Small intestine (tissue), 7 donors: ENCODE results near the gene C5AR2. TPM values are rescaled to one million over a fixed set of nuclear protein-coding genes. Genes with fewer than 3 reads are reported as not detected.
"Not testable (repeated sequence)": the region's sequence is repeated elsewhere in the genome, so short reads cannot be mapped to it uniquely, and the experiment has no call there.

Experiments
- DNase-seq, 2 donors: peaks; one replicate each; pipeline versions ENCODE4 v3.0.0 to v3.0.0-alpha.2; 2013
- FAIRE-seq: peaks from 2 replicates; lab custom pipeline; 2012; peaks lifted over from hg19 to GRCh38; lab: Jason Lieb, UNC
- H3K27ac ChIP-seq, 3 donors: one replicate each; pipeline ENCODE4 v1.5.1; 2013; ENCODE audit warnings: low read length in 2 of 3, mild to moderate bottlenecking in 2 of 3, control low read depth in 1 of 3, inconsistent platforms in 1 of 3, low read depth in 1 of 3, moderate library complexity in 1 of 3
- H3K27me3 ChIP-seq, 3 donors: one replicate each; pipeline ENCODE4 v1.6.1; 2013; ENCODE audit warnings: low read length in 3 of 3, inconsistent platforms in 1 of 3; ENCODE audit not compliant: control insufficient read depth in 3 of 3, insufficient read depth in 3 of 3
- H3K36me3 ChIP-seq, 3 donors: one replicate each; pipeline ENCODE4 v1.6.1; 2013; ENCODE audit warnings: low read length in 3 of 3, inconsistent platforms in 1 of 3, low read depth in 1 of 3, mild to moderate bottlenecking in 1 of 3, moderate library complexity in 1 of 3; ENCODE audit not compliant: control insufficient read depth in 3 of 3, insufficient read depth in 2 of 3
- H3K4me1 ChIP-seq, 3 donors: one replicate each; pipeline ENCODE4 v1.6.1; 2013; ENCODE audit warnings: low read length in 2 of 3, inconsistent platforms in 1 of 3, low read depth in 1 of 3, mild to moderate bottlenecking in 1 of 3, moderate library complexity in 1 of 3; ENCODE audit not compliant: control insufficient read depth in 3 of 3, insufficient read depth in 2 of 3
- H3K4me3 ChIP-seq, 3 donors: one replicate each; pipeline ENCODE4 v1.5.1; 2013; ENCODE audit warnings: low read length in 3 of 3, control low read depth in 1 of 3, inconsistent platforms in 1 of 3, low read depth in 1 of 3, mild to moderate bottlenecking in 1 of 3, moderate library complexity in 1 of 3
- H3K9me3 ChIP-seq, 2 donors: one replicate each; pipeline ENCODE4 v1.6.1; 2013; ENCODE audit warnings: low read depth in 1 of 2, low read length in 1 of 2; ENCODE audit not compliant: control insufficient read depth in 2 of 2, insufficient read depth in 1 of 2
- WGBS, 3 donors: extraction: QIAGEN DNeasy Blood & Tissue Kit; methylation state at CpG; one replicate each; pipeline ENCODE4 v1.1.7; 2013; 5-methylcytosine and 5-hydroxymethylcytosine counted together
- polyA plus RNA-seq, 4 donors: library from polyadenylated mRNA; stranded (reverse) in 3 of 4; unstranded in 1 of 4; fragments of 200-250 nt in 3 of 4; fragments of 120-200 nt in 1 of 4; gene quantifications; one replicate each; pipeline versions ENCODE4 v1.2.1 to v1.2.3, GENCODE V29; 2013
- donor health status: healthy with polysubstance abuse.
- donor health status: control.
- donor health status: control.
- donor health status: Bipolar disorder and iron deficiency.
- donor health status: healthy.

C5AR2 gene
- polyA plus RNA-seq, 4 donors, result 0.10 to 0.91 TPM; not detected in 2

GRCh38 chr19:47380559-47380958 lies 48.6 kb downstream of the C5AR2 start:
- H3K27me3 ChIP-seq, result no peaks in the 10 kb centered on the region
- no peak for DNase-seq
- H3K36me3 ChIP-seq, result peaks cover 15 to 67% (median 19%) of the 10 kb centered on the region in 3 donors
- 93 to 99% (median 96%) methylated on average over 6 of the region's 6 CpGs for WGBS, 3 donors
- no peak for FAIRE-seq
- no peak overlapping the region for H3K27ac ChIP-seq
- no peak overlapping the region for H3K4me3 ChIP-seq
- H3K9me3 ChIP-seq, result no peaks in the 10 kb centered on the region
- H3K4me1 ChIP-seq, result peaks cover 0 to 3% (median 0%) of the 10 kb centered on the region in 3 donors

- WGBS, 3 donors, result 90 to 93% (median 93%) methylated on average over 14 of the region's 14 CpGs
These were observed 49.1 kb downstream of the C5AR2 start for GRCh38 chr19:47381121-47381520.

GRCh38 chr19:47381653-47382279 lies 49.8 kb downstream of the C5AR2 start:
- DNase-seq (peak in 1 of 2 donors; percentile 11), FAIRE-seq (no peak)
- Histone ChIP-seq H3K9me3 (no peaks in the 10 kb centered on the region), H3K27ac (no peak overlapping the region), H3K4me1 (no peaks in the 10 kb centered on the region), H3K4me3 (no peak overlapping the region), H3K27me3 (no peaks in the 10 kb centered on the region), H3K36me3 (peaks cover 11 to 55% (median 12%) of the 10 kb centered on the region in 3 donors)
- WGBS, 3 donors, result 75 to 80% (median 76%) methylated on average over 11 of the region's 11 CpGs

More at GRCh38 chr19:47381121-47381520, 49.1 kb downstream of the C5AR2 start:
- DNase-seq (no peak), FAIRE-seq (no peak)
- Histone ChIP-seq H3K27ac (no peak overlapping the region), H3K27me3 (no peaks in the 10 kb centered on the region), H3K36me3 (peaks cover 14 to 61% (median 14%) of the 10 kb centered on the region in 3 donors), H3K9me3 (no peaks in the 10 kb centered on the region), H3K4me3 (no peak overlapping the region), H3K4me1 (peaks cover 0 to 3% (median 0%) of the 10 kb centered on the region in 3 donors)

GRCh38 chr19:47383890-47384289 lies 51.9 kb downstream of the C5AR2 start:
- DNase-seq, H3K9me3 ChIP-seq, FAIRE-seq, H3K27me3 ChIP-seq, H3K4me3 ChIP-seq, H3K27ac ChIP-seq, H3K4me1 ChIP-seq: not testable (repeated sequence)
- peaks cover 7 to 35% (median 8%) of the 10 kb centered on the region in 3 donors for H3K36me3 ChIP-seq
- 77 to 85% (median 83%) methylated on average over 5 of the region's 5 CpGs for WGBS, 3 donors

GRCh38 chr19:47384533-47384932 lies 52.6 kb downstream of the C5AR2 start:
- DNase-seq, H3K9me3 ChIP-seq, H3K27me3 ChIP-seq, H3K4me3 ChIP-seq, FAIRE-seq, H3K27ac ChIP-seq, H3K4me1 ChIP-seq: not testable (repeated sequence)
- WGBS, 3 donors, result 77 to 85% (median 79%) methylated on average over 4 of the region's 4 CpGs
- peaks cover 5 to 30% (median 8%) of the 10 kb centered on the region in 3 donors for H3K36me3 ChIP-seq

- H3K4me1 ChIP-seq, H3K4me3 ChIP-seq, DNase-seq, H3K36me3 ChIP-seq, H3K9me3 ChIP-seq, H3K27ac ChIP-seq, FAIRE-seq, H3K27me3 ChIP-seq: not testable (repeated sequence)
- 51 to 76% (median 65%) methylated on average over 11 to 12 of the region's 12 CpGs for WGBS, 3 donors
These were observed 54.6 kb downstream of the C5AR2 start for GRCh38 chr19:47386582-47386981.

- not testable (repeated sequence) for FAIRE-seq, H3K4me1 ChIP-seq, DNase-seq, H3K9me3 ChIP-seq, H3K27me3 ChIP-seq, H3K4me3 ChIP-seq, H3K27ac ChIP-seq, H3K36me3 ChIP-seq
- WGBS, 3 donors, result 67 to 81% (median 71%) methylated on average over 3 of the region's 3 CpGs
These were observed 55.6 kb downstream of the C5AR2 start for GRCh38 chr19:47387623-47388022.

GRCh38 chr19:47388721-47389120 lies 56.7 kb downstream of the C5AR2 start:
- H3K4me1 ChIP-seq, DNase-seq, H3K27me3 ChIP-seq, FAIRE-seq, H3K36me3 ChIP-seq, H3K4me3 ChIP-seq, H3K9me3 ChIP-seq, H3K27ac ChIP-seq: not testable (repeated sequence)
- 63 to 72% (median 68%) methylated on average over 5 of the region's 5 CpGs for WGBS, 3 donors
